ENCODE data around the gene CST3. TPM values are rescaled to one million over a fixed set of nuclear protein-coding genes. Genes with fewer than 3 reads are reported as not detected.

The CST3 gene
- total RNA-seq, 2 experiments from 2014 or later = 21.8 to 24.2 TPM

DNA sequence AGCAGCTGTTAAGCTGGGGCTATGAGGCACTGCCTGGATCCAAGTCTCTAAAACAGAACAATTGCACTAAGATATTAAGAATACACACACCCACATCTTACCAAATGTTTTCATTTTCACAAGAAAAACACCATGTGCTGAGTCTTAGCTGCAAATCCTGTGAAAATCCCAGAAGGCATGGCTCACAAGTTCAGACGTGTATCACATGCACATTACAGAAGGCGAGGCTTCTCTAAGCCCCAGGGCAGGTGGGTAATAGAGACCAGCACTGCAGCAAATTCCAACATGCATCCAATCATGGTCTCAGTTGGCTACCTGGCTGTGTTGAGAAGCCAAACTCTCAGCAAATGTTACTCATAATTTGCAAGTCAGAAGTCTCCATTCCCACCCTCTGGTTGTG lies 16.2 kb upstream of the CST3 start:
- no peak for ATAC-seq (ENCODE audit: poor library complexity)
- no peak for DNase-seq
- Histone ChIP-seq H3K27me3 (ENCODE audit: control insufficient read depth in 1 of 2, insufficient read depth in 2 of 2, low read length in 2 of 2) (peaks cover 2 to 8% of the 10 kb centered on the region in 2 experiments), H3K4me1 (ENCODE audit: insufficient read depth, low read length) (no peaks in the 10 kb centered on the region), H3K36me3 (ENCODE audit: insufficient read depth, low read length) (no peaks in the 10 kb centered on the region), H3K9me3 (ENCODE audit: control insufficient read depth in 1 of 2, insufficient read depth in 1 of 2, low read length in 2 of 2) (peaks cover 0 to 5% of the 10 kb centered on the region in 2 experiments), H3K4me3 (ENCODE audit: low read length) (no peak overlapping the region), H3K27ac (ENCODE audit: low read depth in 1 of 2, low read length in 2 of 2) (no peak overlapping the region)
- CTCF ChIA-PET = no interaction called here
- Mint-ChIP-seq H3K27ac (no peak overlapping the region), H3K27me3 (peaks cover 12% of the 10 kb centered on the region), H3K4me1 (ENCODE audit: low read depth) (no peaks in the 10 kb centered on the region), H3K9me3 (no peaks in the 10 kb centered on the region), H3K4me3 (no peak overlapping the region), H3K36me3 (ENCODE audit: low read depth) (no peaks in the 10 kb centered on the region)
- intact Hi-C loops (cut with DNase I, micrococcal nuclease) = no loop called here
- POLR2A ChIA-PET = no interaction called here
- TF ChIP-seq, protein P1, sequence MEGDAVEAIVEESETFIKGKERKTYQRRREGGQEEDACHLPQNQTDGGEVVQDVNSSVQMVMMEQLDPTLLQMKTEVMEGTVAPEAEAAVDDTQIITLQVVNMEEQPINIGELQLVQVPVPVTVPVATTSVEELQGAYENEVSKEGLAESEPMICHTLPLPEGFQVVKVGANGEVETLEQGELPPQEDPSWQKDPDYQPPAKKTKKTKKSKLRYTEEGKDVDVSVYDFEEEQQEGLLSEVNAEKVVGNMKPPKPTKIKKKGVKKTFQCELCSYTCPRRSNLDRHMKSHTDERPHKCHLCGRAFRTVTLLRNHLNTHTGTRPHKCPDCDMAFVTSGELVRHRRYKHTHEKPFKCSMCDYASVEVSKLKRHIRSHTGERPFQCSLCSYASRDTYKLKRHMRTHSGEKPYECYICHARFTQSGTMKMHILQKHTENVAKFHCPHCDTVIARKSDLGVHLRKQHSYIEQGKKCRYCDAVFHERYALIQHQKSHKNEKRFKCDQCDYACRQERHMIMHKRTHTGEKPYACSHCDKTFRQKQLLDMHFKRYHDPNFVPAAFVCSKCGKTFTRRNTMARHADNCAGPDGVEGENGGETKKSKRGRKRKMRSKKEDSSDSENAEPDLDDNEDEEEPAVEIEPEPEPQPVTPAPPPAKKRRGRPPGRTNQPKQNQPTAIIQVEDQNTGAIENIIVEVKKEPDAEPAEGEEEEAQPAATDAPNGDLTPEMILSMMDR (IDR thresholded peaks at IDR 0.05) = no peak

DNA sequence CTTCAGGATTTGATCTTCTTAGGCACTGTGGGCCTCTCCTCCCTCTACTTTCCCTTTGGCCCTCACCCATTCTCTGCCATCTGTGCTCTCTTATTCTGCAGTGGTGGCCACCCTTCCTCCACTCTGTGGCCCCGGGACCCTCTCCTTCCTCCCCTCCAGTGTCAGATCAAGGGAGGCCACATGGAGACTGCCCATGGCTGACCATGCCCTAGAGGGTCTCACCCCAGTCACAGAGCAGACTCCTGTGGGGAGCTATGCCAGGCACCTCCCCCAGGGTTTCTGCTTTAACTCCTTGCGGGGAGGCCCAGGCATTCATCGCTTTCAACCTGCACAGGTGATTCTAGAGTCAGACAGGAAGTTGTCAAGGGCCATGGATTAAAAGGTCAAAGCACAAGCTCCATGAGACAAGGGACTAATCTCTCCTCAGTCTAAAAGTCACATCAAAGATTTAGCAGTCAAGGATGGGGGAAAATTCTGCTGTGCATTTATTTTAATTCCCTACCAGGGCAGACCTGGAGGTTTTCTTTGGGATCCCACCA lies 15.7 kb upstream of the CST3 start:
- Mint-ChIP-seq H3K4me3 (no peak overlapping the region), H3K4me1 (ENCODE audit: low read depth) (no peaks in the 10 kb centered on the region), H3K27ac (no peak overlapping the region), H3K27me3 (peaks cover 12% of the 10 kb centered on the region), H3K9me3 (no peaks in the 10 kb centered on the region), H3K36me3 (ENCODE audit: low read depth) (no peaks in the 10 kb centered on the region)
- Histone ChIP-seq H3K27ac (ENCODE audit: low read depth in 1 of 2, low read length in 2 of 2) (no peak overlapping the region), H3K36me3 (ENCODE audit: insufficient read depth, low read length) (no peaks in the 10 kb centered on the region), H3K4me3 (ENCODE audit: low read length) (no peak overlapping the region), H3K27me3 (ENCODE audit: control insufficient read depth in 1 of 2, insufficient read depth in 2 of 2, low read length in 2 of 2) (peaks cover 2 to 8% of the 10 kb centered on the region in 2 experiments), H3K9me3 (ENCODE audit: control insufficient read depth in 1 of 2, insufficient read depth in 1 of 2, low read length in 2 of 2) (peaks cover 0 to 5% of the 10 kb centered on the region in 2 experiments), H3K4me1 (ENCODE audit: insufficient read depth, low read length) (no peaks in the 10 kb centered on the region)
- ChIA-PET POLR2A (no interaction called here), CTCF (no interaction called here)
- DNase-seq (no peak), ATAC-seq (ENCODE audit: poor library complexity) (no peak)
- TF ChIP-seq, protein P1 (IDR thresholded peaks at IDR 0.05) = no peak
- intact Hi-C loops (cut with DNase I, micrococcal nuclease) = no loop called here

DNA sequence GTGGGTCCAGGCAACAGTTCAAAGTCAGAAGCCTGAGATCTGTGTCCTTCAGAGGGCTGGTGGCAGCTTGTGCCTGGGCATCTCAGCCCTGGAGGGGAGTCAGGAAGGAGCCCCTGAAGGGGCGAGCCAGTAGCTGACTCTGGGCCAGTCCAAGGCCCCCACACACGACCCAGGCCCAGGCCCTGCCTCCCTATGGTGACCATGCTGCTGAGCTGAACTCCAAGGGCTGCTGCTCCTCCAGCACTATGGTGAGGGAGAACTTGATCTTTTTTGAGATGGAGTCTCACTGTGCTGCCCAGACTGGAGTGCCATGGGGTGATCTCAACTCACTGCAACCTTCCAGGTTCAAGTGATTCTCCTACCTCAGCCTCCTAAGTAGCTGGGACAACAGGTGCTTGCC lies 15.2 kb upstream of the CST3 start:
- DNase-seq = no peak
- CTCF ChIA-PET = no interaction called here
- Histone ChIP-seq H3K36me3 (ENCODE audit: insufficient read depth, low read length) (no peaks in the 10 kb centered on the region), H3K4me3 (ENCODE audit: low read length) (no peak overlapping the region), H3K9me3 (ENCODE audit: control insufficient read depth in 1 of 2, insufficient read depth in 1 of 2, low read length in 2 of 2) (peaks cover 0 to 5% of the 10 kb centered on the region in 2 experiments), H3K4me1 (ENCODE audit: insufficient read depth, low read length) (no peaks in the 10 kb centered on the region), H3K27ac (ENCODE audit: low read depth in 1 of 2, low read length in 2 of 2) (no peak overlapping the region), H3K27me3 (ENCODE audit: control insufficient read depth in 1 of 2, insufficient read depth in 2 of 2, low read length in 2 of 2) (peaks cover 2 to 8% of the 10 kb centered on the region in 2 experiments)
- intact Hi-C loops (cut with DNase I, micrococcal nuclease) = no loop called here
- Mint-ChIP-seq H3K9me3 (no peaks in the 10 kb centered on the region), H3K27ac (no peak overlapping the region), H3K4me3 (no peak overlapping the region), H3K4me1 (ENCODE audit: low read depth) (no peaks in the 10 kb centered on the region), H3K27me3 (peaks cover 12% of the 10 kb centered on the region), H3K36me3 (ENCODE audit: low read depth) (no peaks in the 10 kb centered on the region)
- POLR2A ChIA-PET = no interaction called here
- TF ChIP-seq, protein P1 (IDR thresholded peaks at IDR 0.05) = no peak
- ATAC-seq (ENCODE audit: poor library complexity) = no peak
